NCI-H2227 (cell line): ENCODE results near the gene CCDC18.
A peak's percentile ranks its signal among the peaks of the same experiment; 100 is the strongest.
"Not testable (repeated sequence)": the region's sequence is repeated elsewhere in the genome, so short reads cannot be mapped to it uniquely, and the experiment has no call there.

Experiments
- DNase-seq: peaks from one replicate; lab custom pipeline; 2025; ENCODE audit not compliant: unreplicated experiment; lab: John Stamatoyannopoulos, UW

CCDC18 gene, protein sequence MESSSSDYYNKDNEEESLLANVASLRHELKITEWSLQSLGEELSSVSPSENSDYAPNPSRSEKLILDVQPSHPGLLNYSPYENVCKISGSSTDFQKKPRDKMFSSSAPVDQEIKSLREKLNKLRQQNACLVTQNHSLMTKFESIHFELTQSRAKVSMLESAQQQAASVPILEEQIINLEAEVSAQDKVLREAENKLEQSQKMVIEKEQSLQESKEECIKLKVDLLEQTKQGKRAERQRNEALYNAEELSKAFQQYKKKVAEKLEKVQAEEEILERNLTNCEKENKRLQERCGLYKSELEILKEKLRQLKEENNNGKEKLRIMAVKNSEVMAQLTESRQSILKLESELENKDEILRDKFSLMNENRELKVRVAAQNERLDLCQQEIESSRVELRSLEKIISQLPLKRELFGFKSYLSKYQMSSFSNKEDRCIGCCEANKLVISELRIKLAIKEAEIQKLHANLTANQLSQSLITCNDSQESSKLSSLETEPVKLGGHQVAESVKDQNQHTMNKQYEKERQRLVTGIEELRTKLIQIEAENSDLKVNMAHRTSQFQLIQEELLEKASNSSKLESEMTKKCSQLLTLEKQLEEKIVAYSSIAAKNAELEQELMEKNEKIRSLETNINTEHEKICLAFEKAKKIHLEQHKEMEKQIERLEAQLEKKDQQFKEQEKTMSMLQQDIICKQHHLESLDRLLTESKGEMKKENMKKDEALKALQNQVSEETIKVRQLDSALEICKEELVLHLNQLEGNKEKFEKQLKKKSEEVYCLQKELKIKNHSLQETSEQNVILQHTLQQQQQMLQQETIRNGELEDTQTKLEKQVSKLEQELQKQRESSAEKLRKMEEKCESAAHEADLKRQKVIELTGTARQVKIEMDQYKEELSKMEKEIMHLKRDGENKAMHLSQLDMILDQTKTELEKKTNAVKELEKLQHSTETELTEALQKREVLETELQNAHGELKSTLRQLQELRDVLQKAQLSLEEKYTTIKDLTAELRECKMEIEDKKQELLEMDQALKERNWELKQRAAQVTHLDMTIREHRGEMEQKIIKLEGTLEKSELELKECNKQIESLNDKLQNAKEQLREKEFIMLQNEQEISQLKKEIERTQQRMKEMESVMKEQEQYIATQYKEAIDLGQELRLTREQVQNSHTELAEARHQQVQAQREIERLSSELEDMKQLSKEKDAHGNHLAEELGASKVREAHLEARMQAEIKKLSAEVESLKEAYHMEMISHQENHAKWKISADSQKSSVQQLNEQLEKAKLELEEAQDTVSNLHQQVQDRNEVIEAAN (N-terminal part only)

DNA sequence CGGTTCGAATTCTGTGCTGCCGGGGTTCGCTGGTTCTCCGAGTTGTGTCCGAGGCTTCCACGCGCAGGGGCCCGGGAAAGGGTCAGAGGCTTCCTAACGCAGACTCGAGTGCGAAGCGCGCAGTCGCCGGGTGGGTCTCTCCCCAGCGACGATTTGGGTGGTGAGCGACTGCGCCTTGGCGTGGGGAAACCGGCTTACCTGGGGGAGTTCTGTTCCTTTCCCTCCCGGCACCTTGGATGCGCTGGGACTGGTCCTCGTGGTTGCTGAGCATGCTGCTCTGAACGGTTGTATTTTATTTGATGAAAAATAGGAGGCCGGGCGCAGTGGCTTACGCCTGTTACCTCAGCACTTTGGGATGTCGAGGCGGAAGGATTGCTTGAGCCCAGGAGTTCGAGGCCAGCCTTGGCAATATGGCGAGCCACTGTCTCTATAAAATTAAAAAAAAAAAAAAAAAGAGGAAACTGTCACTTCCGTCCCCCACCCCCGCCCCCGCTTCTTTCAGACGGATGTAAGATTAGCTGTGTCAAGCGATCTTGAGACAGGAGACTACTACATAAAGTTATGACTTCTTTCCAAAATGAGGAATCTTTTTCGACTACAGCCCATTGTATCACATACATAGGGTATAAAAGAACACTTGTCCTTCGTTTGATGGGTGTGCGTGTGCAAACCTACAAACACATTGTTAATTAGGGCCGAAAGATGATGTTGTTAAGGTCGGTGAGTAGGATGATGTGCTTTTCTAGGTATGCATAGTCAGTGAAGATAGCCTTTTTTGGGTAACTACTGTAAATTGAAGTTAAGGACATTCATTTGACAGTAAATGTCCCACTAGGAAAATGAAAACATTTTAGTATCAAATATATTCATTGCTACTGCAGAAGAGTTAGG is at the start of gene CCDC18:
CCDC18 (plus strand) TSS at position 2 of the 891 bp plus-strand sequence. CDS start 2,638 bp downstream, outside the sequence.
- peak; percentile 73 for DNase-seq

DNA sequence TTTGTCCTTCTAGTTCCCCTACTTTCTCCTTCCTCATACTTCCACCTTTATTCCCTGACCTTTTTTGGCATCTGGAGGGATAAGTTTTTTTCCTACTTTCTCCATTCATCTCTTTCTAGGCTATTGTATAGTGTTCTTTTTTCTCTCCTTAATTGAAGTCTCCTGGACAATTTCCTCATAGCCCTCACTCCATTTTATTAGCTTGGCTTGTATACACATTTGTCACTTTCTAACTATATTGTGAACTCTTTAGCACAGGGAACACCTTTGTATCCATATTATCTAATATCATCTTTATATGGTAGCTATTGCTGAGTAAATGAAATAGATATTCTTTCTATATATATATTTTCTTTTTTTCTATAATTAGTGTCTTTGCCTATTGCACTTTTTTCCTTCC is 47.9 kb upstream of the CCDC18 start:
- no peak for DNase-seq

DNA sequence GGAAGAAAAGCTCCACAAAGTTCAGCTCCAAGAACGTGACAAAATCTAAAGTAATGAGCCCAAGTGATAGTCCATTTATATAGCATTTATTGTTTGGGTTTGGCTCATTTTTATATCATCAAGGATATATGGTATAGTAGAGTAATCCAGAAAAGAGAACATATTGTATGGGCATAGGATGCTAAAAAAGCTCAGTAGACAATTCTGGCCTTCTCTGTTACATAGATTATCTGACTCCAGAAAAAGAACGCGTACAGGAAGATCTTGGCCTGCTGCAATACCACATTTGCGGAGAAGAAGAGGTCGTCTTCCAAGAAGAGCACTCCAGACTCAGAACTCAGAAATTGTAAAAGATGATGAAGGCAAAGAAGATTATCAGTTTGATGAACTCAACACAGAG is 44.1 kb upstream of the CCDC18 start:
- no peak for DNase-seq

DNA sequence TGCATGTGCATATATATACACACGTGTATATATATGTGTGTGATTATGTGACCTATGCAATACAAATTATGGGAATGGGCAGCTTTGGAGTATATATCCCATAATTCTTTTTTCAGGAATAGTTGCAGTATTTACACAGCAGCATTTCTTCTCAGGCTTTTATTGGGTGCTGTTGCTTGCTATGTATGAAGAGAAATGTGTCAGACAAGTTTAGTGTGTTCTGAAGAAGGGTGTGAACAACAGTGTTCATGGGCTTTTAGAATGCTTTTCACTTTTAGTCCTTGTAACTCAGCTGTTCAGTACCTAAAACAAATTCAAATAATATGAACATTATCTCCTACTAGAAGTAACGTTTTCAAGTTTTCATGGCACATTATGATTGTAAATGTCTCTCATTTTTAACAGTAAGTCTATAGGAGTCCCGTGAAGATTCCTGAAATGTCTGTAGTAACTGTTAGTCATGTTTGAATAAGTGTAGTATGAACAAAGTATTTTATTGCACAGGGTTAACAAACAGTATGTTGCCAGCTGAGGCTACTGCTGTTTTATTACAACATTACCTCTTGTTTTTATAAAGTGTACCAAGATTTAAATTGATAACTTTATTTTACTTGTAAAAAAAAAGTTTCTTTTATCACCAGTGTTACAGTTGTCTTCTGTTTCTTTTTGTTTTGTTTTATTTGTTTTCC is 42.8 kb upstream of the CCDC18 start:
- no peak for DNase-seq

DNA sequence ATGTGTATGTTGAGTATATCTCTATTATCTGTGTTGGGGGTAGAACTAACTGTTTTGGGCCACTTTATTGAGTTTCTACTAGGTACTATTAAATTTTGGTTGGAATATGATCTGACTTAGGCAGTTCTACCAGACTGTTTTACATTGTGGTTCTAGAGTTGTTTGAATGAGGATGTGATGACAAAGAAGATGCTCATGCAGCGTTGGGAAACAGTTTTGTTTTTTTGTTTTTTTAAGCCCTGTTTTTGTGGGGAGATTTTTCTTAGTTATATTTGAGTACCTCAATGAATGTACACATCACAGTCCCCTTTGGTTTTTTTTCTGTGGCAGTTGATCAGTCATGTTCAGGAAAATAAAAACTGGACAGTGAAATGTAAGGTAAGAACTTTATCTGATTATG is 40.4 kb upstream of the CCDC18 start:
- no peak for DNase-seq

DNA sequence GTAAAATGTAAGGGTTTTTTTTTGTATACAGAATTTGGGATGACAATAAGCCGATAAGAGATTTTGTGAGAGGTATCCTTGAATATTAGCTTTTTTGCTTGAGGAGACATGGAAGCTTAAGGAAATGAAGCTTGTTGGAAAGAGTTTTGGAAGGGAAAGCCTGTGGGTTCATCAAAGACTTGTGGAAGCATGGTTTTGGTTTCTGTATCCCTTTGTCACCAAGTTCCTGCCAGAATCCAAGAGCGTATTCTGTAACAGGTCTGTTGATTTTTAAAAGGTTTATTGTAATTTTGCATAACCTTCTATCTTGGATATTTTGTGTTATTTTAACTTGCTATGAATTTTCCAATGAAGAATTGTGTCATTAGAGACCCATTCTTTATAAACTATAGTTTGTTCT is 38.4 kb upstream of the CCDC18 start:
- DNase-seq = no peak

DNA sequence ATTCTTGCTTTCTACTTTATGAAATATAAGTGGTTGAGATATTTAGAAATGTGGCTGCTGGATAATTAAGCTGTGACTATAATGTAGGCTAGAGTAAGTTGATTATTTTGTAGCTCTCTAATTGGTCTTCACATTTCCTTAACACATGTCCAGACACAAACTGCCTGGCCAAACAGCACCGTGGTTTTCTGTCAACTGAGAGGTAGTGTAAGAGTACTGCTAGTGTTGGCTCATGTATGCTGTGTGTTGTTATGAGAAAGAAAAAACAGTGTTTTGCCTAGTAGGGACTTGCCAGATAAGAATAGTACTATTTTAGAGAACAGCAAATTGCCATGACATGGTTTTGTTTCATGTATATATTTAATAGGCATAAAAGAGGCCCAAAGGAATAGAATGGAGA is 37.4 kb upstream of the CCDC18 start:
- no peak for DNase-seq

DNA sequence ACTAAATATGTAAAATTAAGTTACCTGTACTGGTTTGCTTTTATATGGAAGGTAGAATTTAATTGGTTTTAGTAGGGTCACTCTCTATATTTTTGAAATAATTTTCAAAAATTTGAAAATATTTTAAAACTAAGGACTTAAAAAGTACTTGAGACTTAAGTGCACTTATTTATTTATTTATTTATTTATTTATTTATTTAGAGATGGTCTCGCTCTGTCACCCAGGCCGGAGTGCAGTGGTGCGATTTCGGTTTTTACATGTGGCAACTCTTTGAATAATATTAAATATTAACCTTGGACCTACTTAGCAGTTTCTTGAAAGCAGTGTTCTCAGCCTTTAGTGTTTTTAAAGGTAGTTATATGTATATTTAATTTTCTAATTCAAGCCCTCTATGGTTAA is 36.8 kb upstream of the CCDC18 start:
- DNase-seq = no peak

DNA sequence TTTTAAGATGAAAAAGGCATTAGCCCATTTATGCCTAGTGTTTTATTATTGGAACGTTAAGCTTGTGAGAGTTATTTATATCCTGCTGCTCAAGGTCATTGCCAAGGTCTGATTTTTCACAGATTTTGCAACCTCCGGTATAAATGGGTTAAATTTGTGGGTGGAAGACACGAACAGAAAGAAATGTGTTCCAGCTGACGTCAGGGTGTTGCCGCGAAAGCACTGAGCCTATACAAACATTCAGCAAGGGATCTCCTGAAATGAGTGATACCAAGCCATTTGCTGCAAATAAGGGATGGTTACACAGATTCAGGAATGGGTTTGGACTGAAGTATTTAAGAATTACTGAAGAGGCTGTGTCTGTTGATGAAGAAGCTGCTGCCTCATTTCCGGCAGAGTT is 32.5 kb upstream of the CCDC18 start:
- no peak for DNase-seq

DNA sequence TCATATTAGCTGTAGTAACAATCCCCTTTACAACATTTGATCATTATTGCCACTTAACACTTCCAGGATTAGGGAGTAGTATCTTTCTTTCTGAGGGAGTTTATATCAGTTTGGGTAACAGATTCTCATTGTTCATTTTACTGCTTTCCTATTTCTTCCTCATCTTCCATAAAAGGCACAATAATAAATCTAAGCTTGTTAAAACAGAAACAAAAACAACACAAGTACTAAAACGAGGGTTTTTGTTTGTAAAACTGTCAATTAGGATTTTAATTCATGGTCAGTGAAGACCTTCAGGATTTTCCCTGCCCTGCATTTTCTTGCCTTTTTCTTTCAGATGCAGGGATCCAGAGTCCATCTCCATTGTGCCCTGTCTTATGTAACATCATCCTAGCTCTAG is 29.8 kb upstream of the CCDC18 start:
- no peak for DNase-seq

DNA sequence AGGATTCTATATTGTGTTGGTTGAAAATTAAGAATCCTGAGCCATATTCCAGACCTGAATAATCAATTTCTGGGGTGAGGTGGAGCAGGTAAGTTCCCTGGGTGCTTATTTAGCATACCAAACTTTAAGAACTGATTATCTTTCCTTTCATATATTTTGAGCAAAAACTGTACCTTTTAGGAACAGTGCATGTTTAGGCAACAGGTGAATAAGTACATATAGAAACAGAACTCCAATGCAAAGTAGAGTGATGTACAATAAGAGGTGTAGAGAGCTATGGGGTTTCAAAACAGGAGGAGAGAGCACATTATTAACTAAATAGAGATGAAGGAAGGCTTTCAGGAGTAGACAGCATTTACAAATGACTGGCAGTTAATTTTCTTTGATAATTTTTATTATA is 29.1 kb upstream of the CCDC18 start:
- no peak for DNase-seq

DNA sequence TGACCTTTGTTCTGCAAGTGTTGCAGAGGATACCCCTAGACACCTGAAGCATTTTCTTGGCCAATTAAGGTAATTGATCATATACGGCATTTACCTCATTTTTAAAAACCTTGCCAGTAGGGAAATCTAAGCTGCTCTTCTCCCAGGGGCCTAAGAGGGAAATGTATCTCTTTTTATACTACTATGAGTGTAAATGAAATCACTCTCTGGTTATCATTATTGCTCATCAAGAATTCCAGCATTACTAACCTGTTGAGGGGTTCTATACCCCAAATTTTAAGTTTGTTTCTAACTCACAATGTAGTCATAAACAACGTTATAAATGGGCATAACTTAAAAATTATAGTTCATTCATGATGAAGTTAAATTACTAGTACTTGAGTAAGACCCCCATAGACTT is 27.7 kb upstream of the CCDC18 start:
- DNase-seq = no peak

DNA sequence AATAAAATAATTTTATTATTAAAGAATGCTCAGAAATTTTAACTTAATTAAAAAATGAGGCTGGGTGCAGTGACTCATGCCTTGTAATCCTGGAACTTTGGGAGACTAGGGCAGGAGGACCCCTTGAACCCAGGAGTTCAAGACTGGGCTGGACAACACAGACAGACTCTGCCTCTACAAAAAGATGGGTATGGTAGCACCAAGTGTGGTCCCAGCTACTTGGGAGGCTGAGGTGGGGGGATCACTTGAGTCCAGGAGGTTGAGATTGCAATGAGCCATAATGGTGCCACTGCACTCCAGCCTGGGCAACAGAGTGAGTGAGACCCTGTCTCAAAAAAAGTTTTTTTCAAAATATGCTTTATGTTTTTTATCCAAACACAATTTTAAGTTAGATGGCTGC is 25.6 kb upstream of the CCDC18 start:
- DNase-seq = no peak

DNA sequence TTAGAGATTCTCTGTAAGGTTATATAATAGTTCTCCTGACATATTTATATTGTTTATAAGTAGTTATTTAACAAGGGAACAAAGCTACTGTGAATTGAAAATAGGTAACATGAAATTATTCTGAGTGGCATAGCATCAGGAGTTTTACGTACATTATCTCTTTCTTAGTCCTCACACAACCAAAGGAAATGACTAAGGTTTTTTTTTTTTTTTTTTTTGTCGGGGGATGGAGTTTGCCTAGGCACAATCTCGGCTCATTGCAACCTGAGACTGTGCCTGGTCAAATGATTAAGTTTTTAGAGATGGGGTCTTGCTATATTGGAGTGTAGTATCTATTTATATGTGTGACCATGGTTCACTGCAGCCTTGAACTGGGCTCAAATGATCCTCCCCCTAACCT is 25.2 kb upstream of the CCDC18 start:
- DNase-seq = no peak

DNA sequence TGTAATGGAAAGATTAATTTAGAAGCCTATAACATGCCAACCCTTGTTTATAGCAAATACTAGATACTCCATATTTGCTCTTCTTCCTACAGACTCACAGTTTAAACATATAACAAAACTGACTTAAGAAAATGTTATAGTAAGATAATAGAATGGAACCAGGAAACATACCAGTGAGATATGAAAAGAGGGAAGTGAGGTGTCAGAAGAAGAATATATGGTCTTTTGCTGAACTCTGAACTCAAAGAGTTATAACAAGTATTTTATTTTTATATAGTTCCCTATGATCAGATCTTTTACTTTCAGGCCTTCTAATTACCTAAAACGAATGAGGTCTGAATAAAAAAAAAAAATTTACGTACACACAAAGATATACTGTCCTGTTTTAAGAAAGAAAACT is 21.2 kb upstream of the CCDC18 start:
- DNase-seq = no peak

DNA sequence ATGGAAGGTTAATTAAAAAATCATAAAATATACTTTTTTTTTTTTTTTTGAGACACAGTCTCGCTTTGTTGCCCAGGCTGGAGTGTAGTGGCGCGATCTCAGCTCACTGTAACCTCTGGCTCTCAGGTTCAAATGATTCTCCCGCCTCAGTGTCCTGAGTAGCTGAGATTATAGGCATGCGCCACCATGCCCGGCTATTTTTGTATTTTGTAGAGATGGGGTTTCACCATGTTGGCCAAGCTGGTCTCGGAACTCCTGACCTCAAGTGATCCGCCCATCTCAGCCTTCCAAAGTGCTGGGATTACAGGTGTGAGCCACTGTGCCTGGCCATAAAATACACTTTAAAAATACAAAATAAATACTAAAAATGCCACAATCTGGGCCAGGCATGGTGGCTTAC is 17.2 kb upstream of the CCDC18 start:
- DNase-seq = not testable (repeated sequence)

DNA sequence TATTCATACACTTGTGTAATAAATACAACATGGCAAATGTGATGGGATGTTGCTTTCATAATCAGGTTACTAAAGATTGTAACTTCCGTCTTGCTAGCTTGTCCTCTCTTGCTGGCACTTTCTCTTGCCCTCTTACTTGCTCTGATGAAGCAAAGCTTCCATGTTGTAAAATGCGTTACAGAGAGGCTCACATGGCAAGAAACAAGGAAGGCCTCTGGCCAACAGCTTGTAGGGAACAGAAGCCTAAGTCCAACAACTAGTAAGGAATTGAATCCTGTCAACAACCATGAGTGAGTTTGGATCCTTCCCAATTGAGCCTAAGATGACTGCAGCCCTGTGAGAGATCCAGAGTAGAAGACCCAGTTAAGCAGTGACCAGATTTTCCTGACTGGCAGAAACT is 15.7 kb upstream of the CCDC18 start:
- no peak for DNase-seq

DNA sequence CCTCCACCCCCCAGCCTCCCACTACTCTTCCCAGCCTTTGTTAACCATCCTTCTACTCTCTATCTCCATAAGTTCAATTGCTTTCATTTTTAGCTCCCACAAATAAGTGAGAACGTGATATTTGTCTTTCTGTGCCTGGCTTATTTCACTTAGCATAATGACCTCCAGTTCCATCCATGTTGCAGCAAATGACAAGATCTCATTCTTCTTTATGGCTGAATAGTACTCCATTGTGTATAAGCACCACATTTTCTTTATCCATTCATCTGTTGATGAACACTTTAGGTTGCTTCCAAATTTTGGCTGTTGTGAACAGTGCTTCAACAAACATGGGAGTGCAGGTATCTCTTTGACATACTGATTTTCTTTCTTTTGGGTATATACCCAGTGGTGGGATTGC is 14.6 kb upstream of the CCDC18 start:
- not testable (repeated sequence) for DNase-seq

DNA sequence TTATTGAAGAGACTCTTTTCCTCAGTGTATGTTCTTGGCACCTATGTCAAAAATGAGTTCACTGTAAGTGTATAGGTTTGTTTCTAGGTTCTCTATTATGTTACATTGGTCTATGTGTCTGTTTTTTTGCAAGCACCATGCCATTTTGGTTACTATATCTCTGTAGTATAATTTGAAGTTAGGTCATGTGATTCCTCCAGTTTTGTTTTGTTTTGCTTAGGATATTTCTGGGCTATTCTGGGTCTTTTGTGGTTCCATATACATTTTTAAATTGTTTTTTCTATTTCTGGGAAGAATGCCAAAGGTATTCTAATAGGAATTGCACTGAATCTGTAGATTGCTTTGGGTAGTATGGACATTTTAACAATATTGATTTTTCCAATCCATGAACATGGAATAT is 13.5 kb upstream of the CCDC18 start:
- no peak for DNase-seq
